Activated T-helper 17 cell treated with anti-CD3 and anti-CD28 coated beads, Interleukin-2, amount 50 U/mL, for 72 hours (primary cell): Measurements from ENCODE around the gene IL31RA. TPM values are rescaled to one million over a fixed set of nuclear protein-coding genes. Genes with fewer than 3 reads are reported as not detected.

Experiments
- ATAC-seq: fragments of 150-1000 bp; cut with Tn5 transposase; replicated peaks from 2 replicates; pipeline ENCODE4 v1.10.0; 2021; ENCODE audit warnings: mild to moderate bottlenecking, moderate library complexity
- H3K27ac Mint-ChIP-seq: one replicate; pipeline ENCODE4 v1.8.0; 2022; ENCODE audit warnings: mixed read lengths
- H3K27me3 Mint-ChIP-seq: one replicate; pipeline ENCODE4 v1.8.0; 2022; ENCODE audit warnings: mixed read lengths
- H3K36me3 Mint-ChIP-seq: one replicate; pipeline ENCODE4 v1.8.0; 2022; ENCODE audit warnings: low read depth, mild to moderate bottlenecking, mixed read lengths
- H3K4me1 Mint-ChIP-seq: one replicate; pipeline ENCODE4 v1.8.0; 2022; ENCODE audit warnings: mixed read lengths
- H3K4me3 Mint-ChIP-seq: one replicate; pipeline ENCODE4 v1.8.0; 2022; ENCODE audit warnings: mild to moderate bottlenecking, mixed read lengths
- H3K9me3 Mint-ChIP-seq: one replicate; pipeline ENCODE4 v1.8.0; 2022; ENCODE audit warnings: mixed read lengths
- total RNA-seq, 2 donors: library from RNA; stranded (reverse); gene quantifications; one replicate each; pipeline ENCODE4 v1.2.3, GENCODE V29; 2022

IL31RA gene
- total RNA-seq, 2 donors from 2014 or later, result 0.37 TPM; not detected in 1

DNA sequence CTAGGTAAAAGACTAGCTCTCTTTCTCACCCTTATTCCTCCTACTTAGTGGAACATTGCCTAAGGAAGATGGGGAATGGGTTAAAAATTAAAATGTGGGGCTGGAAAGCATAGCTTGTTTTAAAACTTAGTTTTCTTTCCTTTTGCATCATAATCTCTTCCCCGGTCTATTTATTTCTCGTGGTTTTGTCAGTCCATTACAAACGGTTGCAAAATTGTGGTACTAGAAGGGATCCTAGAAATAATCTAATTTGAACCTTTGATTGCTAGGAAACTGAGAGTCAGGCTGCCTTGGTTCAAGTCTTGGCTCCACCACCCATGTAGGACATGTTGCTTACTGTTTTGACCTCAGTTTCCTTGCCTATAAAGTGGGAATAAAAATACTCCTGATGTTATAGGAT, 1.3 kb downstream of the IL31RA start:
- Mint-ChIP-seq H3K36me3 (no peaks in the 10 kb centered on the region), H3K27ac (no peak overlapping the region), H3K27me3 (peaks cover 14% of the 10 kb centered on the region), H3K9me3 (no peaks in the 10 kb centered on the region), H3K4me3 (no peak overlapping the region), H3K4me1 (peaks cover 24% of the 10 kb centered on the region)
- ATAC-seq, result no peak

- no peak for ATAC-seq
- peaks cover 14% of the 10 kb centered on the region for H3K27me3 Mint-ChIP-seq
- no peaks in the 10 kb centered on the region for H3K36me3 Mint-ChIP-seq
- H3K4me1 Mint-ChIP-seq, result peaks cover 24% of the 10 kb centered on the region
- no peak overlapping the region for H3K27ac Mint-ChIP-seq
- no peak overlapping the region for H3K4me3 Mint-ChIP-seq
- no peaks in the 10 kb centered on the region for H3K9me3 Mint-ChIP-seq
Observed at GRCh38 chr5:55853041-55853670, 2.0 kb downstream of the IL31RA start.

GRCh38 chr5:55853818-55854217, 2.7 kb downstream of the IL31RA start:
- Mint-ChIP-seq H3K4me1 (peaks cover 24% of the 10 kb centered on the region), H3K27ac (no peak overlapping the region)

GRCh38 chr5:55855509-55855908, 4.4 kb downstream of the IL31RA start:
- Mint-ChIP-seq H3K4me3 (peak overlapping the region; percentile 51), H3K4me1 (peaks cover 24% of the 10 kb centered on the region), H3K27ac (peak overlapping the region; percentile 16), H3K36me3 (no peaks in the 10 kb centered on the region), H3K9me3 (no peaks in the 10 kb centered on the region), H3K27me3 (peaks cover 10% of the 10 kb centered on the region)
- peak; percentile 21 for ATAC-seq

More at GRCh38 chr5:55853818-55854217, 2.7 kb downstream of the IL31RA start:
- Mint-ChIP-seq H3K36me3 (no peaks in the 10 kb centered on the region), H3K9me3 (no peaks in the 10 kb centered on the region), H3K4me3 (no peak overlapping the region), H3K27me3 (peaks cover 14% of the 10 kb centered on the region)
- no peak for ATAC-seq

GRCh38 chr5:55856516-55857246, 5.5 kb downstream of the IL31RA start:
- Mint-ChIP-seq H3K27ac (peak overlapping the region; percentile 1), H3K4me3 (peak overlapping the region; percentile 51), H3K4me1 (peaks cover 19% of the 10 kb centered on the region), H3K9me3 (peaks cover 2% of the 10 kb centered on the region), H3K27me3 (peaks cover 5% of the 10 kb centered on the region), H3K36me3 (no peaks in the 10 kb centered on the region)
- ATAC-seq, result peak; percentile 89

GRCh38 chr5:55857247-55857640, 6.1 kb downstream of the IL31RA start:
- peaks cover 4% of the 10 kb centered on the region for H3K9me3 Mint-ChIP-seq
- H3K27ac Mint-ChIP-seq, result no peak overlapping the region
- H3K36me3 Mint-ChIP-seq, result no peaks in the 10 kb centered on the region
- peaks cover 19% of the 10 kb centered on the region for H3K4me1 Mint-ChIP-seq
- no peak for ATAC-seq
- peaks cover 2% of the 10 kb centered on the region for H3K27me3 Mint-ChIP-seq
- H3K4me3 Mint-ChIP-seq, result peak overlapping the region; percentile 51

- H3K36me3 Mint-ChIP-seq, result no peaks in the 10 kb centered on the region
Observed at GRCh38 chr5:55858104-55858503, 6.9 kb downstream of the IL31RA start.

DNA sequence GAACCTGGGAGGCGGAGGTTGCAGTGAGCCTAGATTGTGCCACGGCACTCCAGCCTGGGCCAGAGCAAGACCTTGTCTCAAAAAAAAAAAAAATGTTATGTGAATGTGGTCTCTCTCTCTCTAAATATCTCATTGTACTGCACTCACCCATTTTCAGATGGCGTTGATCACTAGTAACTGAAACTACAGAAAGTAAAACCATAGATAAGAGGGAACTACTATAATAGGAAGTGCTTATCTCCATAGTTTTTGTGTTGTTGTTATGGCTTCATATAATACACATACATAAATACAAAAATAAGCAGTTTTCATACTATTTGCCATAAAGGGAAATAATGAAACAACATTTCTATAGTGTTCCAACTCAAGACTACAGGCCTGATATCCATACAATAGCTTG, 9.1 kb downstream of the IL31RA start:
- no peak for ATAC-seq
- no peaks in the 10 kb centered on the region for H3K36me3 Mint-ChIP-seq
- H3K4me1 Mint-ChIP-seq, result peaks cover 17% of the 10 kb centered on the region
- no peaks in the 10 kb centered on the region for H3K27me3 Mint-ChIP-seq
- no peak overlapping the region for H3K4me3 Mint-ChIP-seq
- peaks cover 4% of the 10 kb centered on the region for H3K9me3 Mint-ChIP-seq
- no peak overlapping the region for H3K27ac Mint-ChIP-seq

More at GRCh38 chr5:55858104-55858503, 6.9 kb downstream of the IL31RA start:
- H3K4me1 Mint-ChIP-seq, result peaks cover 19% of the 10 kb centered on the region
- no peak for ATAC-seq
- H3K27me3 Mint-ChIP-seq, result no peaks in the 10 kb centered on the region
- H3K27ac Mint-ChIP-seq, result no peak overlapping the region
- H3K4me3 Mint-ChIP-seq, result no peak overlapping the region
- peaks cover 4% of the 10 kb centered on the region for H3K9me3 Mint-ChIP-seq

- Mint-ChIP-seq H3K36me3 (no peaks in the 10 kb centered on the region), H3K4me1 (peaks cover 13% of the 10 kb centered on the region), H3K9me3 (peaks cover 4% of the 10 kb centered on the region), H3K27me3 (no peaks in the 10 kb centered on the region), H3K27ac (no peak overlapping the region), H3K4me3 (no peak overlapping the region)
- ATAC-seq, result no peak
Observed at GRCh38 chr5:55860709-55861108, 9.6 kb downstream of the IL31RA start.

DNA sequence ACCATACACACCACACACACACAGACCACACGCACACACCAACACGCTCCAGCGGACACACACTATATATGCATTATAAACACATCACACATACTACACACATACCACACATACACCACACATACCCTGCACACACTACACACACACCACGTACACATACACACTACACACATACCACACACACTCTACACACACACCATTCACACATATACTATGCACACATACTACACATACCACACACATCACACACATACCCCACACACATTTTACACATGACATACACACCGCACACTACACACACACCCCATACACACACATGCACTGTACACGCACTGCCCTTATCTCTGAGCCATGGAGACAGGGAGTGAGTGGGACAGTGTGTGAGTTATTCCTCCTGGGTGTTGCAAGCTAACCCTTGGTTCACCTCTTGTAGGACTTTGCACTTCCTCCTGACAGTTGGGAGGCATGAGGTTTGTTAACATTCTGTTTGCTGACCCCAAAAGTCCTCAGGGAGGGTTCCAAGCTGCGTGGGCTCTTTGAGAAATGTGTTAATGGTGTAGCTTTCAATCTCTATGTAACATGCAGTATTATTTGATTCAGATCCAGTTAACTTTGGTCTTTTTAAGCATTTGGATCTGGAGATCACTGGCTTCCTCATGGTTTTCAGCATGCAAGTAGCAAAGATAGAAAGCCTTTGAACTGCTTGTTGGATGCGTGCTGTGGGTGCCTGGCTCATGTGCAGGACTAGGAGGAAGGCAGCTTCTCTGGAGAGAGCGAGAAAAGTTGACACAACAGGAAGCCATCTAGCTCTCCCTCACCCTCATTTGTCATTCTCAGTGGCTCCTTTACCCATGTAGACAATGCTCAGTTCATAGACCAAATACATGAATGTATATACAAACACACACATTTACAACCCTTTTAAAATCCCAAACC, 13.7 kb downstream of the IL31RA start:
- Mint-ChIP-seq H3K27me3 (no peaks in the 10 kb centered on the region), H3K4me3 (no peak overlapping the region), H3K36me3 (no peaks in the 10 kb centered on the region), H3K27ac (no peak overlapping the region), H3K4me1 (no peaks in the 10 kb centered on the region), H3K9me3 (peaks cover 4% of the 10 kb centered on the region)
- ATAC-seq, result no peak

GRCh38 chr5:55865831-55866230, 14.7 kb downstream of the IL31RA start:
- ATAC-seq, result no peak
- Mint-ChIP-seq H3K27me3 (no peaks in the 10 kb centered on the region), H3K4me1 (no peaks in the 10 kb centered on the region), H3K9me3 (peaks cover 4% of the 10 kb centered on the region), H3K36me3 (no peaks in the 10 kb centered on the region), H3K4me3 (no peak overlapping the region), H3K27ac (no peak overlapping the region)

DNA sequence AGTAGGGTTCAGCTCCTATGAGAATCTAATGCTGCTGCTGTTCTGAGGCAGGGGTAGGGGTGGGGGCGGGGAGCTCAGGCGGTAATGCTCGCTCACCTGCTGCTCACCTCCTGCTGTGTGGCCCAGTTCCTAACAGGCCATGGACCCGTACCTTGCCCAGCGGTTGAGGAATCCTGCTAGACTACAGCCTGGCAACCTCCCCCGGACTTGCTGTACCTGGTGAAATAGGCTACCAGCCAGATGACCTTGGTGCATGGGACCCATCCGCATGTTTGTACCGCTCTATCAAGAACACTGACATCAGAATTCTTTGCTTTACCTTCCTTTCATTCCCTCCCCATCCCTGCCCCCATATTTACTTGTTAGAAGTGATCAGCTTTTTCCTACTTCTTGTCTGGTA, 15.3 kb downstream of the IL31RA start:
- Mint-ChIP-seq H3K4me1 (no peaks in the 10 kb centered on the region), H3K27me3 (no peaks in the 10 kb centered on the region), H3K9me3 (peaks cover 4% of the 10 kb centered on the region), H3K27ac (no peak overlapping the region), H3K36me3 (no peaks in the 10 kb centered on the region), H3K4me3 (no peak overlapping the region)
- ATAC-seq, result no peak

- no peaks in the 10 kb centered on the region for H3K27me3 Mint-ChIP-seq
- no peaks in the 10 kb centered on the region for H3K36me3 Mint-ChIP-seq
- ATAC-seq, result no peak
- no peak overlapping the region for H3K27ac Mint-ChIP-seq
- H3K4me3 Mint-ChIP-seq, result no peak overlapping the region
- H3K4me1 Mint-ChIP-seq, result no peaks in the 10 kb centered on the region
- H3K9me3 Mint-ChIP-seq, result no peaks in the 10 kb centered on the region
Observed at GRCh38 chr5:55866934-55867333, 15.8 kb downstream of the IL31RA start.

GRCh38 chr5:55868846-55869245, 17.7 kb downstream of the IL31RA start:
- H3K4me1 Mint-ChIP-seq, result no peaks in the 10 kb centered on the region
- no peaks in the 10 kb centered on the region for H3K27me3 Mint-ChIP-seq
- no peaks in the 10 kb centered on the region for H3K36me3 Mint-ChIP-seq
- H3K27ac Mint-ChIP-seq, result peak overlapping the region; percentile 31
- no peaks in the 10 kb centered on the region for H3K9me3 Mint-ChIP-seq
- H3K4me3 Mint-ChIP-seq, result no peak overlapping the region
- ATAC-seq, result peak; percentile 99
